ENCODE data around the gene HMGB4.
A peak's percentile ranks its signal among the peaks of the same experiment; 100 is the strongest.

HMGB4 gene

GRCh38 chr1:33866281-33866680, 2.4 kb downstream of the HMGB4 start:
- no peak for TF ChIP-seq CTCF (IDR thresholded peaks at IDR 0.05; ENCODE audit: extremely low read depth, insufficient read depth, missing control alignments)
- in situ Hi-C loops (cut with MboI; ENCODE audit: low pct_unique_long_range_greater_than_20kb, low sequenced_read_pairs, unreplicated experiment): no loop called here
- DNase-seq (ENCODE audit: low spot score): no peak

GRCh38 chr1:33867684-33868083, 3.8 kb downstream of the HMGB4 start:
- TF ChIP-seq CTCF (IDR thresholded peaks at IDR 0.05; ENCODE audit: extremely low read depth, insufficient read depth, missing control alignments): no peak
- in situ Hi-C loops (cut with MboI; ENCODE audit: low pct_unique_long_range_greater_than_20kb, low sequenced_read_pairs, unreplicated experiment): no loop called here
- DNase-seq (ENCODE audit: low spot score): no peak

GRCh38 chr1:33872275-33872674, 8.4 kb downstream of the HMGB4 start:
- no peak for DNase-seq (ENCODE audit: low spot score)
- no peak for TF ChIP-seq CTCF (IDR thresholded peaks at IDR 0.05; ENCODE audit: extremely low read depth, insufficient read depth, missing control alignments)
- in situ Hi-C loops (cut with MboI; ENCODE audit: low pct_unique_long_range_greater_than_20kb, low sequenced_read_pairs, unreplicated experiment): no loop called here

- DNase-seq (ENCODE audit: low spot score): no peak
- TF ChIP-seq CTCF (IDR thresholded peaks at IDR 0.05; ENCODE audit: extremely low read depth, insufficient read depth, missing control alignments): no peak
- in situ Hi-C loops (cut with MboI; ENCODE audit: low pct_unique_long_range_greater_than_20kb, low sequenced_read_pairs, unreplicated experiment): no loop called here
Measured at GRCh38 chr1:33872683-33873082, 8.8 kb downstream of the HMGB4 start.

GRCh38 chr1:33874636-33875035, 10.8 kb downstream of the HMGB4 start:
- TF ChIP-seq CTCF (IDR thresholded peaks at IDR 0.05; ENCODE audit: extremely low read depth, insufficient read depth, missing control alignments): no peak
- in situ Hi-C loops (cut with MboI; ENCODE audit: low pct_unique_long_range_greater_than_20kb, low sequenced_read_pairs, unreplicated experiment): no loop called here

GRCh38 chr1:33875862-33876261, 12.0 kb downstream of the HMGB4 start:
- DNase-seq (ENCODE audit: low spot score): no peak
- TF ChIP-seq CTCF (IDR thresholded peaks at IDR 0.05; ENCODE audit: extremely low read depth, insufficient read depth, missing control alignments): peak; percentile 31
- in situ Hi-C loops (cut with MboI; ENCODE audit: low pct_unique_long_range_greater_than_20kb, low sequenced_read_pairs, unreplicated experiment): no loop called here

More at GRCh38 chr1:33874636-33875035, 10.8 kb downstream of the HMGB4 start:
- no peak for DNase-seq (ENCODE audit: low spot score)

All from GM13977 (cell line).